HepG2 (cell line): Measurements from ENCODE around the gene ERMARD. TPM values are rescaled to one million over a fixed set of nuclear protein-coding genes. Genes with fewer than 3 reads are reported as not detected.
A peak's percentile ranks its signal among the peaks of the same experiment; 100 is the strongest.

Source experiments
- BRCA1 ChIP-seq: sonication (generic); formaldehyde crosslinking; IDR thresholded peaks from 2 replicates; pipeline ENCODE4 v1.4.0; 2020; ENCODE audit warnings: missing genetic modification reagents
- CBX1 ChIP-seq: IDR thresholded peaks from one replicate; pipeline ENCODE4 v1.6.1; 2016; ENCODE audit warnings: antibody characterized with exemption, low read depth
- ELF3 ChIP-seq: IDR thresholded peaks from 2 replicates; pipeline ENCODE4 v1.6.1; 2016; ENCODE audit warnings: missing genetic modification reagents, missing compliant biosample characterization
- MAFK ChIP-seq, 2 experiments: IDR thresholded peaks in 1 of 2; conservative IDR thresholded peaks in 1 of 2; 2 replicates each; pipeline ENCODE4 v1.6.1; 2011; ENCODE audit warnings: improper control_type of control experiment in 2 of 2, low read length in 2 of 2
- MZF1 ChIP-seq: sonication (generic); formaldehyde crosslinking; IDR thresholded peaks from 2 replicates; pipeline ENCODE4 v1.8.1; 2023; ENCODE audit warnings: mild to moderate bottlenecking, missing genetic modification reagents, borderline replicate concordance
- PAWR ChIP-seq: sonication (generic); formaldehyde crosslinking; IDR thresholded peaks from 2 replicates; pipeline ENCODE4 v1.4.0; 2020; ENCODE audit warnings: missing genetic modification reagents, mild to moderate bottlenecking, borderline replicate concordance
- PHB2 ChIP-seq: fragments of 450-650 bp; IDR thresholded peaks from 2 replicates; pipeline ENCODE4 v1.6.1; 2018; ENCODE audit not compliant: partially characterized antibody
- SIX4 ChIP-seq: sonication (generic); formaldehyde crosslinking; IDR thresholded peaks from 2 replicates; pipeline ENCODE4 v1.4.0; 2020; ENCODE audit warnings: missing genetic modification reagents
- TCF12 ChIP-seq, 2 experiments: fragments of 450-650 bp in 1 of 2; sonication (generic) in 1 of 2; formaldehyde crosslinking in 1 of 2; IDR thresholded peaks; 2 replicates each; pipeline versions ENCODE4 v1.6.1 to v1.8.0; 2017 to 2022; ENCODE audit warnings: antibody characterized with exemption in 1 of 2, mild to moderate bottlenecking in 1 of 2, missing genetic modification reagents in 1 of 2, moderate library complexity in 1 of 2
- ZBTB1 ChIP-seq: sonication (generic); formaldehyde crosslinking; IDR thresholded peaks from 2 replicates; pipeline ENCODE4 v1.4.0; 2020; ENCODE audit warnings: missing genetic modification reagents, borderline replicate concordance
- ZBTB7B ChIP-seq: sonication (generic); formaldehyde crosslinking; IDR thresholded peaks from 2 replicates; pipeline ENCODE4 v1.4.0; 2020; ENCODE audit warnings: missing genetic modification reagents
- ZC3H4 ChIP-seq: sonication (generic); formaldehyde crosslinking; IDR thresholded peaks from 2 replicates; pipeline ENCODE4 v1.4.0; 2020; ENCODE audit warnings: missing genetic modification reagents, borderline replicate concordance
- ZFX ChIP-seq: sonication (generic); formaldehyde crosslinking; IDR thresholded peaks from 2 replicates; pipeline ENCODE4 v1.4.0; 2020; ENCODE audit warnings: mild to moderate bottlenecking, low read depth, missing genetic modification reagents, moderate library complexity
- ZNF264 ChIP-seq: sonication (generic); formaldehyde crosslinking; IDR thresholded peaks from 2 replicates; pipeline ENCODE4 v1.4.0; 2020; ENCODE audit warnings: missing genetic modification reagents
- ZNF337 ChIP-seq: sonication (generic); formaldehyde crosslinking; IDR thresholded peaks from 2 replicates; pipeline ENCODE4 v1.5.1; 2020; ENCODE audit warnings: missing genetic modification reagents, low read depth, mild to moderate bottlenecking, borderline replicate concordance
- ZNF496 ChIP-seq: sonication (generic); formaldehyde crosslinking; IDR thresholded peaks from 2 replicates; pipeline ENCODE4 v1.8.1; 2023; ENCODE audit warnings: mild to moderate bottlenecking, moderate library complexity, missing genetic modification reagents; ENCODE audit not compliant: insufficient replicate concordance
- ZNF556 ChIP-seq: sonication (generic); formaldehyde crosslinking; IDR thresholded peaks from 2 replicates; pipeline ENCODE4 v1.4.0; 2020; ENCODE audit warnings: mild to moderate bottlenecking, missing genetic modification reagents, borderline replicate concordance
- ZNF782 ChIP-seq: sonication (generic); formaldehyde crosslinking; IDR thresholded peaks from 2 replicates; pipeline ENCODE4 v1.4.0; 2020; ENCODE audit warnings: missing genetic modification reagents, mild to moderate bottlenecking, borderline replicate concordance
- ZNF879 ChIP-seq: sonication (generic); formaldehyde crosslinking; IDR thresholded peaks from 2 replicates; pipeline ENCODE4 v1.8.1; 2023; ENCODE audit warnings: missing genetic modification reagents
- polyA plus RNA-seq, 8 experiments: library from polyadenylated mRNA; depleted of rRNA in 3 of 8; stranded (reverse) in 7 of 8; unstranded in 1 of 8; fragments of >200 nt; fragmentation: Illumina TruSeq in 4 of 8; extraction: Trizol in 4 of 8; gene quantifications; 2 replicates each; pipeline versions ENCODE4 v1.2.1 to v1.2.3, GENCODE V29; 2011 to 2016; ENCODE audit warnings: low read depth in 4 of 8, missing spikeins in 1 of 8, mixed read lengths in 1 of 8; ENCODE audit not compliant: insufficient read depth in 1 of 8
- total RNA-seq, 5 experiments: library from RNA; depleted of rRNA; stranded (reverse); fragments of >200 nt; fragmentation: Illumina TruSeq; extraction: Trizol; gene quantifications; 2 replicates each; pipeline ENCODE4 v1.2.3, GENCODE V29; 2016; ENCODE audit warnings: low read depth in 1 of 5
- TF ChIP-seq, protein P1 (sequence below): IDR thresholded peaks from 2 replicates; pipeline ENCODE4 v1.6.1; 2012; ENCODE audit warnings: low read length, improper control_type of control experiment
- TF ChIP-seq, protein P2 (sequence below): sonication (generic); formaldehyde crosslinking; IDR thresholded peaks from 2 replicates; pipeline ENCODE4 v1.8.1; 2023; ENCODE audit warnings: mild to moderate bottlenecking, missing genetic modification reagents
- TF ChIP-seq, protein P3 (sequence below): sonication (generic); formaldehyde crosslinking; IDR thresholded peaks from 2 replicates; pipeline ENCODE4 v1.5.0; 2020; ENCODE audit warnings: missing genetic modification reagents, mild to moderate bottlenecking, borderline replicate concordance

ERMARD gene
- total and polyA plus RNA-seq, 2 of the 13 experiments (the other 11 are each of a cell fraction or from before 2014, with no cell fraction given): 8.8 to 10.7 TPM

DNA sequence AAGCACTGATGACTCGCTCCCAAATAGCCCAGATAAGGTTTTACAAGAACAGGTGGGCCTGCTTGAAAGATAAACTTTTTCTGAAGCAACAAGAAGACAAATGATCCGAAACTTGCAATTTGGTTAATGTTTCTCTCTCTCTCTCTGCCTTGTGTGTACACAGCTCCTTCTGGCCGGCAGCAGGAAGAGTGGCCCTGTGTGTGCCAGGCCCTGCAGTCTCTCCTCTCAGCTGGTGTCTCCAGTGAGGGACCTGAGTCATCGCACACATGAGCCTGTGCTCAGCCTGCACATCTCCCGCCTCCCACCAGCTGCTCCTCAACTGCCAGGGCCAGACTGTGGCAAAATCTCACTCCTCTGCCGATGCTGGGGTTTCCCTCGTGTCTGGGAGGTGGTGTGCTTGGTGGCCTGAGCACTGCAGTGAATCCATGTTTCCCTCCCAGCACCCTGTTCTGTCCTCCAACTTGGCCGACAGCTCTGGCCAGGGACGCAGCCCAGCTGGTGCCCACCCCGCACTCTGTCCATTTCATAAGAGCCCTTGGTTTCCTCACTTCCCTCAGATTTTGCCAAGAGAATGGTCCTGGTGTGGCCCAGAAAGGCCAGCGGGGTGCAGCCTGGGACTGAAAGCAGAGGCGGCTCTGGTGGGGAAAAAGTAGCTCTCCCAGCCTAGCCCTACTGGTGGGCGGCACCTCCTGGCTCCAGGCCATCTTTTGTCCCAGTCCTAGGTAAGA is 49.4 kb downstream of the ERMARD start (continued):
- TF ChIP-seq, protein P1, sequence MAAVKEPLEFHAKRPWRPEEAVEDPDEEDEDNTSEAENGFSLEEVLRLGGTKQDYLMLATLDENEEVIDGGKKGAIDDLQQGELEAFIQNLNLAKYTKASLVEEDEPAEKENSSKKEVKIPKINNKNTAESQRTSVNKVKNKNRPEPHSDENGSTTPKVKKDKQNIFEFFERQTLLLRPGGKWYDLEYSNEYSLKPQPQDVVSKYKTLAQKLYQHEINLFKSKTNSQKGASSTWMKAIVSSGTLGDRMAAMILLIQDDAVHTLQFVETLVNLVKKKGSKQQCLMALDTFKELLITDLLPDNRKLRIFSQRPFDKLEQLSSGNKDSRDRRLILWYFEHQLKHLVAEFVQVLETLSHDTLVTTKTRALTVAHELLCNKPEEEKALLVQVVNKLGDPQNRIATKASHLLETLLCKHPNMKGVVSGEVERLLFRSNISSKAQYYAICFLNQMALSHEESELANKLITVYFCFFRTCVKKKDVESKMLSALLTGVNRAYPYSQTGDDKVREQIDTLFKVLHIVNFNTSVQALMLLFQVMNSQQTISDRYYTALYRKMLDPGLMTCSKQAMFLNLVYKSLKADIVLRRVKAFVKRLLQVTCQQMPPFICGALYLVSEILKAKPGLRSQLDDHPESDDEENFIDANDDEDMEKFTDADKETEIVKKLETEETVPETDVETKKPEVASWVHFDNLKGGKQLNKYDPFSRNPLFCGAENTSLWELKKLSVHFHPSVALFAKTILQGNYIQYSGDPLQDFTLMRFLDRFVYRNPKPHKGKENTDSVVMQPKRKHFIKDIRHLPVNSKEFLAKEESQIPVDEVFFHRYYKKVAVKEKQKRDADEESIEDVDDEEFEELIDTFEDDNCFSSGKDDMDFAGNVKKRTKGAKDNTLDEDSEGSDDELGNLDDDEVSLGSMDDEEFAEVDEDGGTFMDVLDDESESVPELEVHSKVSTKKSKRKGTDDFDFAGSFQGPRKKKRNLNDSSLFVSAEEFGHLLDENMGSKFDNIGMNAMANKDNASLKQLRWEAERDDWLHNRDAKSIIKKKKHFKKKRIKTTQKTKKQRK: no peak
- TF ChIP-seq ZNF496 (CRISPR knock-in tag) (no peak), TCF12 (IDR thresholded peaks at IDR 0.05) (no peak), TCF12 (CRISPR knock-in tag; IDR thresholded peaks at IDR 0.05) (peak; percentile 36; the same call in 1 of the 2 replicates), SIX4 (CRISPR knock-in tag) (peak; percentile 57), MZF1 (CRISPR knock-in tag) (no peak), CBX1 (no peak), ELF3 (CRISPR knock-in tag) (peak; percentile 88), PHB2 (no peak), ZBTB1 (no peak; the same call in 1 of the 2 replicates), ZNF337 (CRISPR knock-in tag) (no peak; the same call in 1 of the 2 replicates), ZFX (CRISPR knock-in tag) (peak; percentile 88), ZNF782 (CRISPR knock-in tag) (peak; percentile 71; the same call in 1 of the 2 replicates), ZNF879 (CRISPR knock-in tag) (peak; percentile 92), PAWR (CRISPR knock-in tag) (no peak), MAFK (conservative IDR thresholded peaks at IDR 0.05 in 1 of 2, IDR thresholded peaks at IDR 0.05 in 1 of 2; ENCODE audit: low read length in 2 of 2) (peak in 1 of 2 experiments; percentile 28; a peak in 1 of 4 replicates), ZNF264 (CRISPR knock-in tag) (peak; percentile 68), ZBTB7B (CRISPR knock-in tag) (peak; percentile 44), BRCA1 (CRISPR knock-in tag) (no peak), ZC3H4 (no peak), ZNF556 (peak; percentile 76)
- TF ChIP-seq, protein P2, sequence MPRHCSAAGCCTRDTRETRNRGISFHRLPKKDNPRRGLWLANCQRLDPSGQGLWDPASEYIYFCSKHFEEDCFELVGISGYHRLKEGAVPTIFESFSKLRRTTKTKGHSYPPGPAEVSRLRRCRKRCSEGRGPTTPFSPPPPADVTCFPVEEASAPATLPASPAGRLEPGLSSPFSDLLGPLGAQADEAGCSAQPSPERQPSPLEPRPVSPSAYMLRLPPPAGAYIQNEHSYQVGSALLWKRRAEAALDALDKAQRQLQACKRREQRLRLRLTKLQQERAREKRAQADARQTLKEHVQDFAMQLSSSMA: peak; percentile 93; the same call in 1 of the 2 replicates
- TF ChIP-seq, protein P3, sequence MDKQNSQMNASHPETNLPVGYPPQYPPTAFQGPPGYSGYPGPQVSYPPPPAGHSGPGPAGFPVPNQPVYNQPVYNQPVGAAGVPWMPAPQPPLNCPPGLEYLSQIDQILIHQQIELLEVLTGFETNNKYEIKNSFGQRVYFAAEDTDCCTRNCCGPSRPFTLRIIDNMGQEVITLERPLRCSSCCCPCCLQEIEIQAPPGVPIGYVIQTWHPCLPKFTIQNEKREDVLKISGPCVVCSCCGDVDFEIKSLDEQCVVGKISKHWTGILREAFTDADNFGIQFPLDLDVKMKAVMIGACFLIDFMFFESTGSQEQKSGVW (CRISPR knock-in tag): no peak
